DMS79 (cell line): ENCODE results near the gene POLR2J.
"Not testable (repeated sequence)": the region's sequence is repeated elsewhere in the genome, so short reads cannot be mapped to it uniquely, and the experiment has no call there.

Experiments
- DNase-seq: peaks from one replicate; lab custom pipeline; 2025; lab: John Stamatoyannopoulos, UW

POLR2J gene

DNA sequence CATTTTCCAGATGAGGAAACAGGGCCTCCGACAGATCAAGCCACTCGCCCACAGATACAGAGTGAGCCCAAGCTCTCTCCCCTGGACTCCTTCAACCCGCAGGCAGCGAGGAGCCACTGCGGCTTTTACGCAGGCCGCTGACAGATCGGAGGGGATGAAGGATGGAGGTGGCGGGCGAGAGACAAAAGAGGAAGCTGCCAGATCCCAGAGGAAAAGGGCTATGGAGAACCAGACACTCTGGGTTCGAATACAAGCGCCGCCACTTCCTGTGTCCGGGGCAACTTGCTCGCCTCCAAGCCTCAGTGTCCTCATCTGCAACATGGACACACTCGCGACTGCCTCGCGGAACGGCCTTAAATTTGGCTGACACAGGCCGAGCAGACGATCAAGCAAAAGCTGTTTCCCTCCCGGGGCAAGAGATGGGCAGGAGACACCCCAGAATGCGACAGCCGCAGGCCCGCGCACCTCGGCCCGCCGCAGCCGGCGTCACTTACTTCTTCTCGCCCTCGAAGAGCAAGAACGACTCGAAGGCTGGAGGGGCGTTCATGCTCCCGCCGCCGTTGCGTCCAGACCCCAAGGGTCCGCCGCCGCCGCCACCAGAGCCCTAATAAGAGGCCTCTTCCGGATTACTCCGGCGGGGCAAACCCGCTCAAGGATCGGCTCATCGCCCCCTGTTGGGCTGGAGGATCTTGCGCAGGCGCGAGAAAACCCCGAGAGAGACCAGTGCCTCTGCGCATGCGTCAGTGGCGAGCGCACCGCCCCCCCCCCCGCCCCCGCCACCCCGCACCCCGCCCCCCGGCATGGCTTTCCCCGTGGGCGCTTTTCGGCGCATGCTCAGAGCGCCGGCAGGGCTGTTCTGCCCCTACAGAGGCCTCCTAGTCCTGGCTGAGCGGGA lies at the start of gene POLR2J:
POLR2J (minus strand) TSS at position 609 of the 895 bp plus-strand sequence; CDS start at position 547, 62 bp downstream.
- not testable (repeated sequence) for DNase-seq

DNA sequence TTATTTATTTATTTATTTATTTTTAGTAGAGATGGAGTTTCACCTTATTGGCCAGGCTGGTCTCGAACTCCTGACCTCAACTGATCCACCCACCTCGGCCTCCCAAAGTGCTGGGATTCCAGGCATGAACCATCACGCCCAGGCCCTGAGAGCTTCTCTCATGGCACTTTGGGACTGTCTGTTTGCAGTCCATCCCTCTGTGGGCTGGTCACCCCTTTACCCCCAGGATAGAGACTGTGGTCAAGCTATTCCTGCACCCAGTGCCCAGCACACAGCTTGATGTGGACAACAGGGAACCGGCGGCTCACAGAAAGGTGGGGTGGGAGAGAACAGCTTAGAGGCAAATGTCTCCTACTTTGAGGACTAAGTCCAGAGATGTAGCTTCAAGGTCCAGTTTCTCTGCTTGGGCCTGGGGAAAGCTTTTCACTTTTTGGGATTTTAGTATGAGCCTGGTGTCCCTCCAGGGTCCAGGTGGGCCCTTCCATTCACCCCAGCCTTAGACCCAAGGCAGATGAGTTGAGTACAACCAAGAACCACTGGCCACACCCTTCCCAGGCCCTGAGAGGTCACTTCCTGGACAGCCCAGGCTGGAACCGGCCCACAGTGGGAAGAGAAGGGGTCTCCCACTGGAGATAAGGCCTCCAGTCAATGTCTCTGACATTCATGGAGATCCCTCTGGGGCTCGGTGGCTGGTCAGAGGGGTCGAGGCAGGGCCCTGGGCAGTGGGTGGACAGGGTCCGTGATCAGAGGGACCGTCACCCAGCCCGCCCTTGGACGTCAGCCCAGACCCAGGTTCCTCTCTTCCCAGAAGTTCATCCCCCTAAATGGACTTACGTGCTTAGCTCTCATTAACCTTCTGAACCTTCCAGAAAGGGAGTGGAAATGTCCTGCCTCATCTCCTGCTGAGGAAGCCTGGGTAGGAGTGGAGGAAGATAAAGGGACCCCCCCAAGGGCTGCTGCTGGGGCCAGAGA lies 49.4 kb upstream of the POLR2J start:
- DNase-seq = not testable (repeated sequence)

DNA sequence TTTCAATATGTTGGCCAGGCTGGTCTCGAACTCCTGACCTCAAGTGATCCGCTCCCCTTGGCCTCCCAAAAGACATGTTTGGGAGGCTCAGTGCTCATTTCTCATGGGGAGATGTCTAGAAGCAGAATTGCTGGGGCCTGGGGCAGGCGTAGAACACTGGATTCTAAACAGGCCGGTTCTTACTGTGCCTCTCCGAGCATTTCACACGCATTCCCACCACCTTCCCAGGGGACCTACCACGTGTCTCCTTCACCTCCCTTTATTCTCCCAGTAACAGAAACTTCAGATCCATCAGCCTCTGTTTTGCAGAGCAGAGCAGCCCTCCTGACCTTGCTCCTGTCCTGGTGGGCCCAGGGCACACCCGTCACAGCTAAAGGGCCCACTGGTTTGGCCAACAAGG lies 48.5 kb upstream of the POLR2J start:
- DNase-seq = not testable (repeated sequence)

DNA sequence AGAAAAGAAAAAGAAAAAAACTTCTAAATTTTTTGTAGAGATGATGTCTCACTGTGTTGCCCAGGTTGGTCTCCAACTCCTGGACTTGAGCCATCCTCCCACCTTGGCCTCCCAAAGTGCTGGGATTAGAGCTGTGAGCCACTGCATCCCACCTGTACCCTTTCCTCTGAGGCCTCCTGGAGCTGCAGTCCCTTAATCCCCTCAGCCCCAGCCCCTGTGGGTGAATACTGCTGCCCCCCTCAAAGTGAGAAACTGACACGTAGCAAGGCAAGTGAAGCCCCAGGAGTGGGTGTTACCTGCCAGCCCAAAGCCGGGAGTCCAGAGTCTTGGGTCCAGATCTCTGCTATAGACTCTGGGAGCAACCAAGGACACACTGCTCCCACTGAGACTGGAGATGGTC lies 46.1 kb upstream of the POLR2J start:
- not testable (repeated sequence) for DNase-seq

DNA sequence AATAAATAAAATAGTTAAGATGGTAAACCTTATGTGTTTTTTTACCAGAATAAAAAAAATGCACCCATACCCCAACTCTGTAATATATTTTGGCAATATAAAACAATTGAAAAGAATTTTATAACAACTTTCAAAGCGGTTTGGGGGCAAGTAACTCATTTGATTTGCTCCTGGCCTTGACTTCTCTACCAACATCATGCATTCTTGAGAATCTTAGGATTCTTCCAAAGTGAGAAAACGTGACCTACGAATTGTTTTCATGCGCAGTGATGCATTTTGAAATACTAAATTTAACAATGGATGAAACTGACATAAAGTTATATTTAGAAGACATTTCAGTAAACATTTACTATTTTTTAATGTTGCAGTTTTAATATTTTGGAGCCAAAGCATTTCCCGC lies 42.1 kb upstream of the POLR2J start:
- not testable (repeated sequence) for DNase-seq

DNA sequence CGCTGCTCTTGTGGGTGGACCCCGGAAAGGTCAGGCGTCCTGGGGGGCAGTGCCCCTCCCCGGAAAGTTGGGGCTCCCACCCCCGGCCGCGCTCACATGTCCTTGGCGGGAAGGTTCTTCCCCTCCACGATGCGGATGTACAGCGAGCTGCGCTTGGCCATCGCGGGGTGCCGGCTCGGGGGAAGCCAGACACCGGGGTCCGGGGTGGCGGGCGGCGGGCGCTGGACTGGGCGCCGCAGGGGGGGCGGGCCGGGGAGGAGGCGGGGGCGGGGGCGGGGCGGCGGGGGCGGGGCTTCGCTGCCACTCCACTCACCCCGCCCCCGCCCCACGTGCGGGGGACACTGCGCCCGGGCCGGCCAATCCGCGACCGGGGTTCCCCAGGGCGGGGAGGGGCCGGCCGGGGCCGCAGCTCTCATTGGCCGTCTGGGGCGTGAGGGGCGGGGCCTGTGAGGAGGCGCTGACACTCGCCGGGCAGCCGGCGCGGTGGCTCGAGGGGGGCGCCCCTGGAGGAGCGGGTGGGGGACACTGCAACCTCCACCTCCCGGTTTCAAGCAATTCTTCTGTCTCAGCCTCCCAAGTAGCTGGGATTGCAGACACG lies 38.9 kb upstream of the POLR2J start, which contains the start of gene RASA4B:
RASA4B (minus strand) TSS at position 228 of the 598 bp plus-strand sequence; CDS start at position 161, 67 bp downstream.
- DNase-seq = not testable (repeated sequence)

DNA sequence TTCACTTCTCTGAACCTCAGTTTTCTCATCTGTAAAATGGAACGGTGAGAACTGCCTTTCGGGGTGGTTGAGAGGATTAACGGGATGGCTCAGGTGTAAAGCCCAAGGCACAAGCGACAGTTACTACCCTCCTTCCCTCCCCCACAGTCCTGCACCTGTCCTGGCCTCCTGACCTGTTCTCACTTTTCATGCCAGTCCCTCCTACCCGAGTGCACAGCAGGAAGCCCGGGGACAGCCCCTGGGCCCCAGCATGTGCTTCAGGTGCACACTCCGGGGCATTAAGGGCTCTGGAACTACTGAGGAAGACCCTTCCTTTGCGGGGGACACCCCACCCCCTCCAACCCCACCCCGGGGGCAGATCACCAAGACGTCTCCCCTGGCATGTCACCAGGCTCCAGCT lies 38.2 kb upstream of the POLR2J start:
- DNase-seq = not testable (repeated sequence)

DNA sequence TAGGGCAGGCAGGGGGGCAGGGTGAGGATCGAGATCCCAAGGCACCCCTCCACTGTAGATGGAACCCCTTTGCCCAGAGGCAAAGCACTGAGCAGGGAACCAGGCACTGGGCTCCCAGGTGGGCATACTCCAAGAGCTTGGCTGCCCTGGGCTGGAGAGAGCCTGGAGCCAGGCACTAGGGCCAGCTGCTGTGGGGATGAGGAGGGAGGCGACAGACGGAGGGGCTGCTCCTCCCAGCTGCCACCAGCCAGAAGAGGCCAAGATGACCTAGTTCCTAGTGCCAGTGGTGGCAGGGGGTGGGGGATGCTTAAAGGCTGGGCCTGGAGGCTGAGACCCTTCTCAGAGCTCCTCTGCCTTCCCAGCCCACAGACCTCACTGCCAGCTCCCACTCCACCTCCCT lies 37.2 kb upstream of the POLR2J start:
- DNase-seq = not testable (repeated sequence)

DNA sequence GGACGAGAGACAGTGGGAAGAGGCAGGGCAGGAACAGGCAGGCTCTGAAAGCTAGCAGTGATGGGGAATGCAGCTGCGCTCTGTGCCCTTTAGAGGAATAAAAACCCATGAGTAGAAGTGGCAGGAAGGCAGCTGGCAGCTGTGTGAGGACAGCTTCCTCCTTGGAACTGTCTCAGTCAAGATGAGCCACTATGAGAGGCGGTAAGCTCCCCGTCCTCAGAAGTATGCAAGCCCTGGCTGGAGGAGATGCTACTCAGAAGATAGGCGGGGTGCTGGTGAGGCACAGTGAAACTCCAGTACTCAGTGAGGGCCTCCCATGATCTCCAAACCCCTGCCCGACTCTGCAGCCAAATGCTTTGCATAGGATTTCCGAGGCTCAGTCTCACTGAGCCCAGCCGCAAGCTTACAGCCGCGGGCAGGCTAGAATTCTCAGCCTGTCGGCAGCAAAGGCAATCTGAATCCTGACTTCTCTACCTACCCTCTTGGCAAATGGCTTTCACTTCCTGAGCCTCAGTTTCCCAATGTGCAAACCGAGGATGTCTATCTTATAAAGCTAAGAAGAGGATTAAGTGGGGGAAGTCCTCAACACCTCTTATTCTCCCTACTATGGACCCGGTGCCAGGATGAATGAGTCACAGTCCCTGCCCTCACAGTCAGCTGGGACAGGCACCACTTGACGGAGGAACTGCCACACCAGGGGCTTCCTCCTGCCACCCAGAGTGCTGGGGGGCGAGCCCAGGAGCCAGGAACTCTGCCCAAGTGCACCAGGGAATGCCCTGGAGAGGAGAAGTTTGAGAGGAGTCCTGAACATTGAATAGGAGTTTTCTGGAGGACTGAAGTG lies 36.4 kb upstream of the POLR2J start:
- not testable (repeated sequence) for DNase-seq

DNA sequence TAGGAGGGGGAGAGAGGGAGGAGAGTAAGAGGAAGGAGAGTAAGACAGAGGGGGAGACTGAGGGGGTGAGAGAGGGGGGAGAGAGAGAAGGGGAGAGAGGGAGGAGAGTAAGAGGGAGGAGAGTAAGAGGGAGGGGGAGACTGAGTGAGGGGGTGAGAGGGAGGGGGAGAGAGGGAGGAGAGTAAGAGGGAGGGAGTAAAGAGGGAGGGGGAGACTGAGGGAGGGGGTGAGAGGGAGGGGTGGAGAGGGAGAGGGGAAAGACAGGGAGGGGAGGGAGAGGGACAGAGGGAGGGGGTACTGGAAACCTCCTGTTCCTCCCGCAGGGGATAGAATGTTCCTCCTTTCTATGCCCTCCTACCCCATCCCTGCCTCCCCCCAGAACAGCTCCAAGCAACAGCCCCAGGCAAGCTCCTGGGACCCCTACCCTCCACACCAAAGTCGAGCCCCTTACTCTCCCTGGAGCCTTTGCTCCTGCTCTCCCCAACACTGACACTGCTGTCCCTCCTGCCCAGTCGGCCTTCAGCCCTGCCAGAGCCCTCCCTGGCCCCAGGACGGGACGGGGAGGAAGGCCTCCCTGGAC lies 34.0 kb upstream of the POLR2J start:
- not testable (repeated sequence) for DNase-seq

DNA sequence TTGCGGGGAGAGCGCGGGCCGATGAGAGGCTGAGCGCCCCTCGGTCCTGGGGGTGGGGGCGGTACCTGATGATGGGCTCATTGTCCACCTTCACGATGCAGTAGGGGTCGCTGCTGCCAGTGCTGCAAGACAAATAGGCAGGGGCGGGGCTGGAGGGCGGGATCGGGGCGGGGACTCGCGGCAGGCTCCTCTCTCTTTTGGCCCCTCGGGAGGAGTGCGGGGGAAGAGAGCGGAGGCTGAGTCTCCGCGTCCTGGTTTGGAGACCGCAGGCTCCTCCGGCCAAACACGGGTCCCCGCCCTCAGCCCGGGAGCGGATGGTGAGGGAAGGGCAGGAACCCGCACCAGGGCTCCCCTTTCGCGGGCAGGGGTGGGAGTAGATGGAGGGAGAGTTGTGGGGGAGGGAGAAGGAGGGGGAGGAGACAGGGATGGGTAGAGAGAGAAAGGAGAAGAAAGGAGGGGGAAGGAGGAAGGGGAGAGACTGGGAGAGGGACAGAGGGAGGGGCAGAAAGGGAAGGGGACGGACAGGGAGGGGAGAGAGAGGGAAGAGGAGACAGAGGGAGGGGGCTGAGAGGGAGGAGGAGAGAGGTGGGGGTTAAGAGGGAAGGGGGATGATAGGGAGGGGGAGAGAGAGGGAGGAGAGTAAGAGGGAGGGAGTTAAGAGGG lies 33.3 kb upstream of the POLR2J start:
- not testable (repeated sequence) for DNase-seq

DNA sequence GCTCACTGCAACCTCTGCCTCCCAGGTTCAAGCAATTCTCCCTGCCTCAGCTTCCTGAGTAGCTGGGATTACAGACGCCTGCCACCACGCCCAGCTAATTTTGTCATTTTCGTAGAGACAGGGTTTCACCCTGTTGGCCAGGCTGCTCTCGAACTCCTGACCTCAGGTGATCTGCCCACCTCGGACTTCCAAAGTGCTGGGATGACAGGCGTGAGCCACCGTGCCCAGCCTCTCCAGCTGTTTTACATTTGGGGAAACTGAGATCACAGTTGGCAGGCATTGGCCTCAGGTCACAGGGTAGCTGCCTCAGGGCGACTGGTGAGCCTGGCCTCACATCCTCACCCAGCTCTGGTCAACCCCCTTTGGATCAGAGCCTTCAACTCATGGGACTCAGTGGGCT lies 31.9 kb upstream of the POLR2J start:
- DNase-seq = not testable (repeated sequence)

DNA sequence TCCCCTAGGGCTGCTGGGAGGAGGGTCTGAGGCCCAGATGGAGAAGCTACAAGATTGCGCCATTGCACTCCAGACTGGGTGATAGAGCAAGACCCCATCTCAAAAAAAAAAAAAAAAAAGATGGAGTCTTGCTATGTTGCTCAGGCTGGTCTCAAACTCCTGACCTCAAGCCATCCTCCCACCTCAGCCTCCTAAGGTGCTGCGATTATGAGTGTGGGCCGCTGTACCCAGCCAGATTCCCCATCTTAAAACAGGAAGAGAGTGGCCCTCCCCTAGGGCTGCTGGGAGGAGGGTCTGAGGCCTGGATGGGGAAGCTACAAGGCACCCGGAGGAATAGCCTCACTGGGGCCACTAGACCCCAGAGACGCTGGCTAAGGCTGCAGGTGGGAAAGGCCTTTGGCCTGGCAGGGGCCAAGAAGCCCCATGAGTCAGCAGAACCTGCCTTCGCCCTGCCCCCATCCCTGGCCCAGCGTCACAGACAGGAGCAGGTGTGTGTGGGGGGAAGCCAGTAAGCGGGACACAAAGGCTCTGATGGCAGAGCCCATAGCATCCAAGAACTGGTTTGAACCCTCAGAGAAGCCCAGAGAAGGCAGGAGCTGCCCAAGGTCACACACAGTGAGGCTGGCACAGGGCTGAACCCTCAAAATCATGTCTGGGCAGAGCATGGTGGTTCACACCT lies 28.8 kb upstream of the POLR2J start:
- not testable (repeated sequence) for DNase-seq

DNA sequence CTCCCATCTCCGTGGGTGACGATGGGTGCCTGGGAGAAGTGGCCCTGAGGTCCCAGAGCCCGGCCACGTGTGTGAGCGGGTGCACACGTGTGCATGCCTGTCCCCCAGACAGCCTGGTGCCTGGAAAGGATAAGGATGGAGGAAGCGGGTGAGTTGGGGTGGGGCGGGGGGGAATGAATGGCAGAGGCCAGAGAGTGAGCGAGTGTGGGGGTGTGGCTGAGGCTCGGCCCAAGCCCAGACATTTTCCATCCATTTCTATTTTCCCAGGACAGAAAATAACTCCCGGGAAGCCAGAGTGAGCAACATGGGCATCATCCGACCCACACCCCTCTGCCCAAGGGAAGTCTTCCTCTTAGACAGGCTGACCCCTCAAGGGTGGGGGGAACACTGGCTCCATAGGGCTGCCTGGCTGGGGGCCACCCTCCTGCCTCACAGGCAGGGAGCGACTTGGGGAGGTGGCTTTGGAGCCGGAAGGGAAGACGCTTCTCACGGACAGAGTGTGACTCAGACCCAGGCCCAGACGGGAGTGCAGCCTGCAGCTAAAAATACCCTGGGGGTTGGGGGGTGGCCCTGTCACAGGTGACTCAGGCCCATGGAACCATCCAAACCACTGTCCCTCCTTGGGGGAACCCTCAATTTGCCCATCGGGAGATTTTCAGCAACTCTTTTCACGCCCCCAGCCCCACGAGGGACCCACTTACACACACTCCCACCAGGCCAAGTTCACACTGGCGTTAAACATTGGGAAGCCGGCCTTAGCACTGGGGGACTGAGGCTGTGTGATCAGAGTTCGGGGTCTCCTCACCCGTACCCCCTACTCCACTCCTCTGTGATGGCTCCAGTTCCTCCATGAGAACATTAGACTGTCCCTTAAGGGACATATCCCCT lies 26.8 kb upstream of the POLR2J start:
- DNase-seq = not testable (repeated sequence)

DNA sequence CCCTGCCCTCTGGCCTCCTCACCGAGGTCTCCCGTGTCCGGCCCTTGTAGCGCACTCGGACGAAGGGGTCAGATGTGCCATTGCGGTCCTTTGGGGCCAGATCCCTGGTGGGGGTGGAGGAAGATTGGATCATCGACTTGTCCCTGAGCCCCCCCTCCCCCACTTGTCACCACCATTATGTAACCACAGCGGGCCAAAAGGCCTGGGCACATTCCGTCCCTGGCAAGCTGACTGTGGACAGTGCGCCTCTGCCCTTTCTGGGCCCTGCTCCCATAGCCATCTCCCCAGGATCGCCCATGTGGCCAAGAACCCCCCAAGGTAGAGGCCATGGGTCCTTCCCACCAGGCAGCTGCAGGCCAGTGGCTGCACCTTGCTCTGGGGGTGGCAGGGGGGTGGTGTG lies 24.4 kb upstream of the POLR2J start:
- DNase-seq = not testable (repeated sequence)

DNA sequence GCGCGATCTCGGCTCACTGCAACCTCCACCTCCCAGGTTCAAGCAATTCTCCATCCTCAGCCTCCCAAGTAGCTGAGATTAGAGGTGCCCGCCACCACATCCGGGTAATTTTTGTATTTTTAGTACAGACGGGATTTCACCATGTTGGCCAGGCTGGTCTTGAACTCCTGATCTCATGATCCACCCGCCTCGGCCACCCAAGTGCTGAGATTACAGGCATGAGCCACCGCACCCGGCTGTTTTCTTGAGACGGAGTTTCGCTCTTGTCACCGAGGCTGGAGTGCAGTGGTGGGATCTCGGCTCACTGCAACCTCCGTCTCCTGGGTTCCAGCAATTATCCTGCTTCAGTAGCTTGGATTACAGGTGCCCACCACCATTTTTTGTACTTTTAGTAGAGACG lies 19.6 kb upstream of the POLR2J start:
- not testable (repeated sequence) for DNase-seq

DNA sequence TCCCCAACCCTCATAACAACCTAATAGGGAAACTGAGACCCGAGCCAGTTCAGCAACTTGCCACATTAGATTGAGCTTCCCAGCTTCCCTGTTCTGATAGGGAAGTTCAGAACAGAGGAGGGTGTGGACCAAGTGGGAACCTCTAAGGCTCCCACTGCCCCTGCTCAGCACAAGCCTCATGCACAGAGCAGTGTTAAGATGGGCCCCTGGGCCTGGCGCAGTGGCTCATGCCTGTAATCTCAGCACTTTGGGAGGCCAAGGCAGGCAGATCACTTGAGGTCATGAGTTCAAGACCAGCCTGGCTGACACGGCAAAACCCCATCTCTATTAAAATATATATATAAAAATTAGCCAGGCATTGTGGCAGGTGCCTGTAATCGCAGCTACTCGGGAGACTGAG lies 18.6 kb upstream of the POLR2J start:
- not testable (repeated sequence) for DNase-seq

DNA sequence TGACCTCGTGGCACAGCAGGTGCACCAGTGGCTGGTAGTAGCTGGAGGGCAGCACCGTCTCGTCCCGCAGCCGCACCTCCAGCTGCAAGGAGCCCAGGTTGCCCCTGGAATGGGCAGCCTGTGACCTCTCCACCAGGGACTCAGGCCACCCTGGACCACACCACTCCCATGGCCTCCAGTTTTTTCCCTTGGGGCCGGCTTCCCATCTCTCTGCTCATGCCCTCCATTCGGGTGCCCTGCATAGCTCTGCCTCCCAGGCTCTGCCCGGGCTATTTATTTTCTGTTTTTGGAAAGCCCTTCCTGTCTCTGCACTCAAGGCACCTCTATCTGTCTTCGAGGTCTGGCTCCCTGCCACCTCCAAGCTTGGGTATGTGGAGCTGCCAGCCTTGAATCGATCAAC lies 18.1 kb upstream of the POLR2J start:
- DNase-seq = not testable (repeated sequence)
